ENCODE data around the gene TCP10L. TPM values are rescaled to one million over a fixed set of nuclear protein-coding genes. Genes with fewer than 3 reads are reported as not detected.

Gene TCP10L
- total and polyA plus RNA-seq, 2 of the 4 experiments (the other 2 are of a cell fraction) = 0.09 TPM; not detected in 1

DNA sequence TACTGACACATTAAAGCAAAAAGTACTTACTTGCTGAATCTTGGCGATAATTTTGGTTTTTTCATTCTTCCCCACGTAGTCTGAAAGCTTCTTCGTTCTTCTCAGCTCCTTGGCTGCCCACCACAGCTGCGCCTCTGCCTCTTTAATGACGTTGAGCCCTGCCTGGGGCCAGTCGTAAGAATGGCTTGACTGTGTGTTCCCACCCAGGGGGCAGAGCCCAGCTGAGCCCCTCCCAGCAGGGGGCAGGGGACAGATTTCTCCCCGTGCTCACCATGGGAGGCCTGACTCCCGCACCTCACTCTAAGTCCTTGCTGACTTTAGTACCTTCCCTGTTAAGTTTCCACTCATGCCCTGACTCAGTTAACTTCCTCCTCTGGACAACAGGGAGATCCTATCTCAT lies 17.8 kb upstream of the TCP10L start:
- Histone ChIP-seq H3K9me1 (ENCODE audit: insufficient read depth, low read length) (no peaks in the 10 kb centered on the region), H2BK15ac (ENCODE audit: low read depth, low read length) (no peak overlapping the region), H3K56ac (ENCODE audit: extremely low read depth, insufficient read depth, low read length) (no peak overlapping the region), H2BK120ac (ENCODE audit: low read depth, low read length) (no peak overlapping the region), H3K4ac (ENCODE audit: low read depth, low read length) (no peak overlapping the region), H3K14ac (replicated peaks; ENCODE audit: low read depth, low read length) (no peak overlapping the region), H3K23ac (ENCODE audit: low read depth, low read length) (no peak overlapping the region), H4K91ac (ENCODE audit: insufficient read depth, low read depth, low read length) (no peak overlapping the region), H3K4me1 (ENCODE audit: control insufficient read depth, insufficient read depth, low read length) (no peaks in the 10 kb centered on the region), H3K9ac (ENCODE audit: low read depth, low read length) (no peak overlapping the region), H3K4me3 (ENCODE audit: insufficient read depth, low read depth, low read length) (no peak overlapping the region), H3K27me3 (ENCODE audit: control insufficient read depth, insufficient read depth, low read length) (no peaks in the 10 kb centered on the region), H4K8ac (ENCODE audit: low read depth in 2 of 2, low read length in 2 of 2) (no peak overlapping the region), H3K36me3 (ENCODE audit: control insufficient read depth, insufficient read depth, low read length) (peaks cover 44% of the 10 kb centered on the region), H4K5ac (ENCODE audit: low read depth, low read length) (no peak overlapping the region), H3K27ac (ENCODE audit: insufficient read depth, low read length) (no peak overlapping the region), H3K4me2 (ENCODE audit: low read depth, low read length) (no peak overlapping the region), H2BK20ac (ENCODE audit: low read depth, low read length) (no peak overlapping the region), H2AFZ (replicated peaks; ENCODE audit: low read length, poor library complexity) (no peak overlapping the region), H2AK5ac (ENCODE audit: low read depth, low read length) (no peak overlapping the region), H4K20me1 (ENCODE audit: insufficient read depth, low read length) (no peaks in the 10 kb centered on the region), H3K79me1 (ENCODE audit: low read depth in 1 of 2, low read length in 2 of 2) (0 out of 4 replicates have a peak, but pooled peaks cover 0 to 3% of the 10 kb centered on the region in 2 experiments), H3K9me3 (ENCODE audit: control insufficient read depth, insufficient read depth, low read length) (no peaks in the 10 kb centered on the region), H2AK9ac (replicated peaks; ENCODE audit: low read depth, low read length, poor library complexity) (no peak overlapping the region), H3K18ac (ENCODE audit: low read depth, low read length) (no peak overlapping the region), H2BK5ac (ENCODE audit: low read depth, low read length, poor library complexity, severe bottlenecking) (no peak overlapping the region)
- CTCF ChIA-PET = no interaction called here
- ATAC-seq (ENCODE audit: low read depth) (no peak), DNase-seq (no peak)
- 96% methylated on average over 4 of the region's 8 CpGs; no CpG with 5 or more reads in 1 of the 2 experiments for WGBS, 2 experiments (ENCODE audit: extremely low coverage in 2 of 2, insufficient read length in 1 of 2)
- intact Hi-C loops (cut with micrococcal nuclease) (no loop called here), dilution Hi-C loops (cut with HindIII; ENCODE audit: low sequenced_read_pairs, unreplicated experiment) (no loop called here), in situ Hi-C loops (cut with MboI; ENCODE audit: low sequenced_read_pairs) (loop anchor here (5.0 kb wide), 1 partner anchor 201 kb away; no protein-coding TSS in a partner anchor)
- TF ChIP-seq MXI1 (IDR thresholded peaks at IDR 0.05; ENCODE audit: borderline replicate concordance, low read depth, low read length) = no peak
- no peak for TF ChIP-seq MAZ (IDR thresholded peaks at IDR 0.05; ENCODE audit: borderline replicate concordance, low read depth, low read length)
- TF ChIP-seq RCOR1 (IDR thresholded peaks at IDR 0.05; ENCODE audit: insufficient replicate concordance, low read length) = no peak
- no peak for TF ChIP-seq RAD21 (IDR thresholded peaks at IDR 0.05; ENCODE audit: low read length)
- no peak for TF ChIP-seq FOS (IDR thresholded peaks at IDR 0.05; ENCODE audit: low read depth, low read length)
- TF ChIP-seq, protein P1, sequence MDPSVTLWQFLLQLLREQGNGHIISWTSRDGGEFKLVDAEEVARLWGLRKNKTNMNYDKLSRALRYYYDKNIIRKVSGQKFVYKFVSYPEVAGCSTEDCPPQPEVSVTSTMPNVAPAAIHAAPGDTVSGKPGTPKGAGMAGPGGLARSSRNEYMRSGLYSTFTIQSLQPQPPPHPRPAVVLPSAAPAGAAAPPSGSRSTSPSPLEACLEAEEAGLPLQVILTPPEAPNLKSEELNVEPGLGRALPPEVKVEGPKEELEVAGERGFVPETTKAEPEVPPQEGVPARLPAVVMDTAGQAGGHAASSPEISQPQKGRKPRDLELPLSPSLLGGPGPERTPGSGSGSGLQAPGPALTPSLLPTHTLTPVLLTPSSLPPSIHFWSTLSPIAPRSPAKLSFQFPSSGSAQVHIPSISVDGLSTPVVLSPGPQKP (IDR thresholded peaks at IDR 0.05; ENCODE audit: borderline replicate concordance, low read depth, low read length) = no peak
- no peak for TF ChIP-seq POLR2A (IDR thresholded peaks at IDR 0.05; ENCODE audit: low read depth, low read length)
- TF ChIP-seq, protein P2, sequence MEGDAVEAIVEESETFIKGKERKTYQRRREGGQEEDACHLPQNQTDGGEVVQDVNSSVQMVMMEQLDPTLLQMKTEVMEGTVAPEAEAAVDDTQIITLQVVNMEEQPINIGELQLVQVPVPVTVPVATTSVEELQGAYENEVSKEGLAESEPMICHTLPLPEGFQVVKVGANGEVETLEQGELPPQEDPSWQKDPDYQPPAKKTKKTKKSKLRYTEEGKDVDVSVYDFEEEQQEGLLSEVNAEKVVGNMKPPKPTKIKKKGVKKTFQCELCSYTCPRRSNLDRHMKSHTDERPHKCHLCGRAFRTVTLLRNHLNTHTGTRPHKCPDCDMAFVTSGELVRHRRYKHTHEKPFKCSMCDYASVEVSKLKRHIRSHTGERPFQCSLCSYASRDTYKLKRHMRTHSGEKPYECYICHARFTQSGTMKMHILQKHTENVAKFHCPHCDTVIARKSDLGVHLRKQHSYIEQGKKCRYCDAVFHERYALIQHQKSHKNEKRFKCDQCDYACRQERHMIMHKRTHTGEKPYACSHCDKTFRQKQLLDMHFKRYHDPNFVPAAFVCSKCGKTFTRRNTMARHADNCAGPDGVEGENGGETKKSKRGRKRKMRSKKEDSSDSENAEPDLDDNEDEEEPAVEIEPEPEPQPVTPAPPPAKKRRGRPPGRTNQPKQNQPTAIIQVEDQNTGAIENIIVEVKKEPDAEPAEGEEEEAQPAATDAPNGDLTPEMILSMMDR (conservative IDR thresholded peaks at IDR 0.05; ENCODE audit: low read depth, low read length) = no peak
- no peak for TF ChIP-seq SMC3 (IDR thresholded peaks at IDR 0.05; ENCODE audit: low read depth, low read length)
- no TSS peak for BruUV-seq (replicated peaks)
- POLR2A ChIA-PET (ENCODE audit: unreplicated experiment) = no interaction called here

All from IMR-90 (cell line).